GM19239 (cell line): ENCODE data around the gene PPP1R37.

Source experiments
- DNase-seq: peaks from one replicate; pipeline ENCODE4 v3.0.0; 2011; ENCODE audit warnings: low spot score; ENCODE audit not compliant: insufficient read length
- FAIRE-seq: peaks from 2 replicates; lab custom pipeline; 2011; peaks lifted over from hg19 to GRCh38; lab: Jason Lieb, UNC

PPP1R37 gene

GRCh38 chr19:45070861-45071544, 22.0 kb upstream of the PPP1R37 start:
- FAIRE-seq (no peak), DNase-seq (no peak)

- no peak for DNase-seq
Measured at GRCh38 chr19:45071545-45071938, 21.4 kb upstream of the PPP1R37 start.

GRCh38 chr19:45071969-45072790, 20.8 kb upstream of the PPP1R37 start:
- no peak for FAIRE-seq
- no peak for DNase-seq

More at GRCh38 chr19:45071545-45071938, 21.4 kb upstream of the PPP1R37 start:
- no peak for FAIRE-seq

GRCh38 chr19:45074744-45075300, 18.2 kb upstream of the PPP1R37 start:
- DNase-seq (no peak), FAIRE-seq (no peak)

GRCh38 chr19:45075301-45076028, 17.5 kb upstream of the PPP1R37 start:
- FAIRE-seq (peak; percentile 88), DNase-seq (peak; percentile 95)

- peak; percentile 84 for DNase-seq
- peak; percentile 80 for FAIRE-seq
Measured at GRCh38 chr19:45076029-45076850, 16.7 kb upstream of the PPP1R37 start, which contains the start of gene ZNF296. Gene ZNF296, minus strand, starts transcription at chr19:45076478. Its CDS starts 105 bp downstream, at chr19:45076373.

GRCh38 chr19:45076851-45077730, 15.9 kb upstream of the PPP1R37 start:
- no peak for DNase-seq
- peak; percentile 51 for FAIRE-seq

GRCh38 chr19:45078390-45079062, 14.5 kb upstream of the PPP1R37 start:
- no peak for FAIRE-seq

GRCh38 chr19:45079063-45079910, 13.7 kb upstream of the PPP1R37 start, which contains the start of gene GEMIN7:
Gene GEMIN7, plus strand, starts transcription at chr19:45079260. Its CDS starts 10,855 bp downstream, at chr19:45090115.
- FAIRE-seq (peak; percentile 78), DNase-seq (no peak)

More at GRCh38 chr19:45078390-45079062, 14.5 kb upstream of the PPP1R37 start:
- DNase-seq: no peak

GRCh38 chr19:45079911-45080370, 13.0 kb upstream of the PPP1R37 start:
- no peak for FAIRE-seq
- DNase-seq: no peak

- DNase-seq (no peak), FAIRE-seq (no peak)
Measured at GRCh38 chr19:45082170-45082569, 10.8 kb upstream of the PPP1R37 start.

GRCh38 chr19:45086480-45086879, 6.5 kb upstream of the PPP1R37 start:
- no peak for FAIRE-seq
- DNase-seq: no peak

GRCh38 chr19:45087531-45087930, 5.4 kb upstream of the PPP1R37 start:
- FAIRE-seq (no peak), DNase-seq (no peak)

GRCh38 chr19:45090034-45090433, 2.9 kb upstream of the PPP1R37 start:
- no peak for FAIRE-seq

GRCh38 chr19:45090606-45091005, 2.4 kb upstream of the PPP1R37 start:
- FAIRE-seq (no peak), DNase-seq (no peak)

More at GRCh38 chr19:45090034-45090433, 2.9 kb upstream of the PPP1R37 start:
- DNase-seq: no peak

GRCh38 chr19:45091031-45091923, 1.7 kb upstream of the PPP1R37 start:
- DNase-seq: peak; percentile 94

More at GRCh38 chr19:45091031-45091923, 1.7 kb upstream of the PPP1R37 start:
- FAIRE-seq: peak; percentile 99
